PC-3 (cell line): ENCODE measurements around the gene RRAGD.

ENCODE experiments used
- CTCF ChIP-seq: fragments of 300-600 bp; sonication (generic); conservative IDR thresholded peaks from 2 replicates; pipeline ENCODE4 v1.5.1; 2017; ENCODE audit warnings: antibody characterized with exemption, low read depth, mild to moderate bottlenecking, low read length
- EZH2 ChIP-seq: fragments of 300-600 bp; sonication (generic); IDR thresholded peaks from one replicate; pipeline ENCODE4 v1.6.1; 2017; ENCODE audit warnings: antibody characterized with exemption, mild to moderate bottlenecking, low read length; ENCODE audit not compliant: unreplicated experiment

GRCh38 chr6:89357390-89357789, 54.7 kb downstream of the RRAGD start:
- no peak for TF ChIP-seq CTCF
- no peak for TF ChIP-seq EZH2
